Measurements from ENCODE around the gene RFTN1.

Gene RFTN1

DNA sequence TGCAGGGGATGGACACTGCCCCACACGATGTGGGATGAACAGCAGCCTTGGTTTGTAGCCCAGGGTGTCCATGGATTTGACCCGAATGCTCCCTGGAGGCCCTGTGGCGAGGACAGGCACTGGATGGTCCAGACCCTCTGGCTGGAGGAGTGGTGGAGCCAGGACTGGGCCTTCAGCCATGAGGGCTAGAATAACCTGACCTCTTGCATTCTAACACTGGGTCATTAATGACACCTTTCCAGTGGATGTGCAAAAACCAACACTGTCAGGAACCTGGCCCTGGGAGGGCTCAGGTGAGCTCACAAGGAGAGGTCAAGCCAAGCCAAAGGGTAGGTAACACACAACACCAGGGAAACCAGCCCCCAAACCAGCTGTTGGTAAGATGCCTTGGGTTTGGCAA, 197.1 kb downstream of the RFTN1 start:
- Histone ChIP-seq H3K27me3 (ENCODE audit: insufficient read depth, low read length, poor library complexity, severe bottlenecking) (no peaks in the 10 kb centered on the region), H4K20me1 (ENCODE audit: insufficient read depth, low read length, poor library complexity, severe bottlenecking) (no peaks in the 10 kb centered on the region), H3K9me3 (ENCODE audit: insufficient read depth, low read depth, low read length) (no peaks in the 10 kb centered on the region), H3K9me2 (replicated peaks; ENCODE audit: low read depth, low read length) (no peaks in the 10 kb centered on the region), H2AFZ (ENCODE audit: low read length) (no peak overlapping the region), H3K4me1 (ENCODE audit: insufficient read depth, low read length, poor library complexity, severe bottlenecking) (peaks cover 40% of the 10 kb centered on the region), H3K4me2 (ENCODE audit: low read depth, low read length, poor library complexity, severe bottlenecking) (no peak overlapping the region), H3K79me2 (ENCODE audit: insufficient read depth, low read length) (no peaks in the 10 kb centered on the region; the same call in 1 of the 2 replicates), H3K36me3 (ENCODE audit: insufficient read depth, low read length) (peaks cover 63% of the 10 kb centered on the region; the same call in 1 of the 2 replicates), H3F3A (ENCODE audit: low read depth) (peaks cover 4% of the 10 kb centered on the region), H3K9ac (ENCODE audit: low read depth, low read length, poor library complexity, severe bottlenecking) (no peak overlapping the region), H3K4me3 (ENCODE audit: low read length, poor library complexity, severe bottlenecking) (no peak overlapping the region)
- TF ChIP-seq, protein P1, sequence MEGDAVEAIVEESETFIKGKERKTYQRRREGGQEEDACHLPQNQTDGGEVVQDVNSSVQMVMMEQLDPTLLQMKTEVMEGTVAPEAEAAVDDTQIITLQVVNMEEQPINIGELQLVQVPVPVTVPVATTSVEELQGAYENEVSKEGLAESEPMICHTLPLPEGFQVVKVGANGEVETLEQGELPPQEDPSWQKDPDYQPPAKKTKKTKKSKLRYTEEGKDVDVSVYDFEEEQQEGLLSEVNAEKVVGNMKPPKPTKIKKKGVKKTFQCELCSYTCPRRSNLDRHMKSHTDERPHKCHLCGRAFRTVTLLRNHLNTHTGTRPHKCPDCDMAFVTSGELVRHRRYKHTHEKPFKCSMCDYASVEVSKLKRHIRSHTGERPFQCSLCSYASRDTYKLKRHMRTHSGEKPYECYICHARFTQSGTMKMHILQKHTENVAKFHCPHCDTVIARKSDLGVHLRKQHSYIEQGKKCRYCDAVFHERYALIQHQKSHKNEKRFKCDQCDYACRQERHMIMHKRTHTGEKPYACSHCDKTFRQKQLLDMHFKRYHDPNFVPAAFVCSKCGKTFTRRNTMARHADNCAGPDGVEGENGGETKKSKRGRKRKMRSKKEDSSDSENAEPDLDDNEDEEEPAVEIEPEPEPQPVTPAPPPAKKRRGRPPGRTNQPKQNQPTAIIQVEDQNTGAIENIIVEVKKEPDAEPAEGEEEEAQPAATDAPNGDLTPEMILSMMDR (conservative IDR thresholded peaks at IDR 0.05; ENCODE audit: low read length): no peak
- no peak for TF ChIP-seq EZH2phosphoT487 (IDR thresholded peaks at IDR 0.05; ENCODE audit: borderline replicate concordance)

DNA sequence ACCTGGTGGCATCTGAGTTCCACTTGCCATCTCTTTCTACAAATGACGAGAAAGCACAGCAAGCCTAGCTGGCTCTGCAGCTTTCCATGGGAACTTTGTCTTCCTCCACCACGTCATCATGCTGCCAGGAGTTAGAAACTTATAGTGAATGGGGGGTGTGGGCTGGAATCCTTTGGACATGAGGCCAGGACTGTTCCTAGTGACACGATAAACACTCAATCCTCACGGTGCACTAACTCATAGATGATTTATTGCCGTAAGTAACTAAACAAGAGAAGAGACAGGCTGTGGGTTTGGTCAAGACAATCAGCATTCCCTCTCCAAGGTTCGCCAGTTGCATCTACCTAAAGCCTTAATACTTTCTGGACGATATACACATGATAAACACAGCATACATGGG, 197.9 kb downstream of the RFTN1 start:
- Histone ChIP-seq H3K4me1 (ENCODE audit: insufficient read depth, low read length, poor library complexity, severe bottlenecking) (peaks cover 43% of the 10 kb centered on the region), H4K20me1 (ENCODE audit: insufficient read depth, low read length, poor library complexity, severe bottlenecking) (no peaks in the 10 kb centered on the region)

DNA sequence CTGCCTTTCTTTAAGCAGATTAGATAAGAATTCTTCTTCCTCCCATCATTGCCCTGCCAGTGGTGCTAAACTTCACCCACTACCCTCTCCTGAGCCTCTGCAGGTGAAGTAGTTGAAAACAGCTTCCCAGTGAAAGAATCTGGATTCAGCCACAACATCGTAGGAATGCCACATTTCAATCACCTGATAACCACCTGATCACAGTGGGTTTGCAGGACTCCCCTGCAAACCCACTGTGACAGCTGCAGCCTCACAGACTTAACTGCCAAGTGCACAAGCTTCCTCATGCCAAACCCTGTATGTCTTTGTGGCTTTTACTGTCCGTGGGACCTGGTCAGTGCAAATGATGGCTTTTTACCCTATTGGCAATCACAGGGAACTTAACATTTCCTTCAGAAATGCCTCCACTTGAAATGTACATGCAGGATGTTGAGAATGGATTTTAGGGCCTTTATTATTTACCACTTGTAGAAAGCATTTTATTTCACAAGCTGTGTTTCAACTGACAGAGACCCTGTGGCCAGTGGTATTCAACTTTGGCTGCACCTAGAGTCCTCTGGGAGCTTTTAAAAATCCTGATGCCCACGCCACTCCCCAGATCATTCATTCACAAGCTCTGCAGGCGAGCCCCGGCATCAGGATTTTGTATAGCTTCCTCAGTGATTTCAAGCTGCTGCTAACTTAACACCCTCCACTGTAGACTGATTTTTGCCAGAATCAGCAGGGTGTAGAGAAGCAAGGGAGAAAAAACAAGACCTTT, 199.4 kb downstream of the RFTN1 start:
- no peaks in the 10 kb centered on the region for H3K9me3 ChIP-seq (ENCODE audit: insufficient read depth, low read depth, low read length)
- no peak overlapping the region for H2AFZ ChIP-seq (ENCODE audit: low read length)
- H3K9me2 ChIP-seq (replicated peaks; ENCODE audit: low read depth, low read length): no peaks in the 10 kb centered on the region
- H3K36me3 ChIP-seq (ENCODE audit: insufficient read depth, low read length): peaks cover 39% of the 10 kb centered on the region; the same call in 1 of the 2 replicates
- H3K4me1 ChIP-seq (ENCODE audit: insufficient read depth, low read length, poor library complexity, severe bottlenecking): peaks cover 51% of the 10 kb centered on the region
- no peak for TF ChIP-seq EZH2phosphoT487 (IDR thresholded peaks at IDR 0.05; ENCODE audit: borderline replicate concordance)
- TF ChIP-seq, protein P1 (conservative IDR thresholded peaks at IDR 0.05; ENCODE audit: low read length): no peak
- no peak overlapping the region for H3K4me3 ChIP-seq (ENCODE audit: low read length, poor library complexity, severe bottlenecking)
- H3K4me2 ChIP-seq (ENCODE audit: low read depth, low read length, poor library complexity, severe bottlenecking): peak overlapping the region; percentile 33
- H3F3A ChIP-seq (ENCODE audit: low read depth): peaks cover 14% of the 10 kb centered on the region
- no peaks in the 10 kb centered on the region for H3K27me3 ChIP-seq (ENCODE audit: insufficient read depth, low read length, poor library complexity, severe bottlenecking)
- peak overlapping the region; percentile 11 for H3K9ac ChIP-seq (ENCODE audit: low read depth, low read length, poor library complexity, severe bottlenecking)
- no peaks in the 10 kb centered on the region for H4K20me1 ChIP-seq (ENCODE audit: insufficient read depth, low read length, poor library complexity, severe bottlenecking)
- H3K79me2 ChIP-seq (ENCODE audit: insufficient read depth, low read length): no peaks in the 10 kb centered on the region; the same call in 1 of the 2 replicates

More for the DNA sequence above, 197.9 kb downstream of the RFTN1 start:
- TF ChIP-seq, protein P1 (conservative IDR thresholded peaks at IDR 0.05; ENCODE audit: low read length): no peak
- no peak for TF ChIP-seq EZH2phosphoT487 (IDR thresholded peaks at IDR 0.05; ENCODE audit: borderline replicate concordance)
- Histone ChIP-seq H3F3A (ENCODE audit: low read depth) (peaks cover 5% of the 10 kb centered on the region), H3K4me3 (ENCODE audit: low read length, poor library complexity, severe bottlenecking) (no peak overlapping the region), H3K9me3 (ENCODE audit: insufficient read depth, low read depth, low read length) (no peaks in the 10 kb centered on the region), H3K9me2 (replicated peaks; ENCODE audit: low read depth, low read length) (no peaks in the 10 kb centered on the region), H3K36me3 (ENCODE audit: insufficient read depth, low read length) (peaks cover 55% of the 10 kb centered on the region; the same call in 1 of the 2 replicates), H2AFZ (ENCODE audit: low read length) (no peak overlapping the region), H3K4me2 (ENCODE audit: low read depth, low read length, poor library complexity, severe bottlenecking) (no peak overlapping the region), H3K9ac (ENCODE audit: low read depth, low read length, poor library complexity, severe bottlenecking) (no peak overlapping the region), H3K79me2 (ENCODE audit: insufficient read depth, low read length) (no peaks in the 10 kb centered on the region; the same call in 1 of the 2 replicates), H3K27me3 (ENCODE audit: insufficient read depth, low read length, poor library complexity, severe bottlenecking) (no peaks in the 10 kb centered on the region)

Measured in Loucy (cell line).